GM15510 (cell line): Measurements from ENCODE around the gene MEA1.

Experiments used
- POLR2A ChIP-seq: IDR thresholded peaks from 3 replicates; pipeline ENCODE4 v1.6.1; 2011; ENCODE audit warnings: borderline replicate concordance; ENCODE audit not compliant: insufficient read length; ENCODE audit errors: extremely low read depth

The MEA1 gene

DNA sequence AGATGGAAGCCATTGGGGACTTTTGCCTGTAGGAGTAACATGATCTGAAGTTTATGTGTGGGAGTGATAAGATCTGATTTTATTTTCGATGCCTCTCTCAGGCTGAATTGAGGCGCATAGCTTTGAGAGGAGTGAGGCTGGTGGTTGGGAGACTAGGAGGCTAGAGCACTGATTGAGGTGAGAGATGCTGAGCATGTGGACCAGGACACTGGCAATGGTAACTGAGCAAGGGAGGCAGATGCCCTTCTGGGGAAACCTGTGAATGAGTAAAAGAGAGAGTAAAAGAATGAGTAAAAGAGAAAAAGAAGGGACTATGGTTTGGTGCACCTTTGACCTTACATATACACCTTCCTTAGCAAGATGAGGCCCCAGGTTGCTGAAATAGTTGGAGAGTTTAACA, 10.7 kb upstream of the MEA1 start:
- no peak for TF ChIP-seq POLR2A

DNA sequence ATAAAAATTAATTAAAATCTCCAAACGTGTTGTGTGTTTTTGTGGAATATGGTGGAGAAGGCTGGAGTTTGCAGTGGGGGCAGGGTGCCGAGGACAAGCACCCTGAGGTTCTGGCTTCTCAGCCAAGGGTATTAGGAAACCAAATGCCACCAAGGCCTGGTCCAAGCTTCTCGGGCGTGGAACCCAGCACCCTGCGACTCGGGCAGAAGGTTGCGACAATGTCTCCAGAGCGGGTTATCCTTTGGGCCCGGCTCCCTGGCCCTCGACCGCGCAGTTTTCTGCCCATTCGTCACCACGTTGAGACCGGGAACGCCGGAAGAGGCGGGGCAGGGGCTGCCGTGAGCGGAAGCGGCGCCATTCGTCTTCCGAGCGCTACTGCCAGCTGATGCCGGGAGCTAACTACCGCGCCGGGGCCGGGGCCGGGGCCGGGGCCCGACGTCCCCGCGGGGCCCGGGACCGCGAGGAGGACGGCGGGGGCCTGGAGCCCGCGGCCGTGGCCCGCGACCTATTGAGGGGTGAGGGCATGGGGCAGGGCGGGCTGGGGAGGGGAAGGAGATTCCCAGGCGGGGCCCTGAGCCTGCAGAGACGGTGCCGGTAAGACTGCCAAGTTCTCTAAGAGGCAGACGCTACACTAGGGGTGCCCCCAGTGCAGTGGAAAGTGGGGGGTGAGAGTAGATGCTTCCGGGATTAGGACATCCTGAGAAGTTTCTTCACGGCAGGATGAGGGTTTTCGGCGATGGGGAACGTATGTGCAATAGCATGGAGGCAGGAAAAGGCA, 7.7 kb upstream of the MEA1 start, which contains the start of gene RRP36:
RRP36 (plus strand) TSS at position 354 of the 778 bp plus-strand sequence; CDS start at position 386, 32 bp downstream.
- peak; percentile 75 for TF ChIP-seq POLR2A

DNA sequence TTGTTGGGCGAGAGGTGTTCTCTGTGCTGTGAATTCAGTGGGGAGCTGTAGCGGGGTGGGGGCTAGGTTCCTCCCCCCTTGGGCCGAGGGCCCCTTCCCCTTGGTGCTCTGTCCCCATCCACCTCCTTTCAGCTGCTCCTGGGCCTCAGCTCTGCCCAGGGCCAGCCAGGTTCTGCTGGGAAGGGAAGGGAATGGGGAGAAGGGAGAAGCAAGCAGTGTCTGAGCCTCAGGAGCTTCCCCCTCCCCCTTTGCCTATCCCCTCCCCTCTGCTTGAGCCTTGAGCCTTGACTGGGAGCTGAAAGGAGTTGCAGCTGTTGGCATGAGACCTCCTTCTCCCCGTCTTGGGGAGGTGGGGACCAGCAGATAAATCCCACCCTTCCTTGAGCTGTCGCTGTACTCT, 7.1 kb upstream of the MEA1 start:
- TF ChIP-seq POLR2A: no peak

DNA sequence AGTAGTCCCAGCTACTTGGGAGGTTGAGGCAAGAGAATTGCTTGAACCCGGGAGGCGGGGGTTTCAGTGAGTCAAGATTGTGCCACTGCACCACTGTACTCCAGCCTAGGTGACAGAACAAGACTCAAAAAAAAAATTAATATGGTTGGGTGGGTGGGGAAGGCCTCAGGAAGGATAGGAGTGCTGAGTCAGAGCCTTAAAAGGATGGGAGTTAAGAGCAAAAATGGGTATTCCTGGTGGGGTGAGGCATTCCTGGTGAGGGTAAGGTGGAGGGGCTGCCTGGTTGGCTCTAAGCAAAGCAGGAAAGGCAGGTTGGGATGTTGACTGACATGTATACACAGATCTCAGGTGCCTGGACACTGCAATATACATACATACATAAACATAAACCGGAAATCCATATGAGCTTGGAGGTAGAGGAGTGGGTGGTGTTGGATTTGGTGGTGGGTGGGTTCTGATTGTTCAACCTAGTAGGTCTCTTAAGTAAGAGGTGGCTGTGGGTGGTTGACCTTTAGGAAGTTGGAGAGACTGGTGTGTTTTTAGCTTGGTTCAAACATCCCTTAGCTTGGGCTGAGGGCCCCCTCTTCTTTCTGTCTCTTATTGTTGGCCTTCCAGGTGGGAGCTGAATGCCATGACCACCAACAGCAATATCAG, 6.4 kb upstream of the MEA1 start:
- no peak for TF ChIP-seq POLR2A

DNA sequence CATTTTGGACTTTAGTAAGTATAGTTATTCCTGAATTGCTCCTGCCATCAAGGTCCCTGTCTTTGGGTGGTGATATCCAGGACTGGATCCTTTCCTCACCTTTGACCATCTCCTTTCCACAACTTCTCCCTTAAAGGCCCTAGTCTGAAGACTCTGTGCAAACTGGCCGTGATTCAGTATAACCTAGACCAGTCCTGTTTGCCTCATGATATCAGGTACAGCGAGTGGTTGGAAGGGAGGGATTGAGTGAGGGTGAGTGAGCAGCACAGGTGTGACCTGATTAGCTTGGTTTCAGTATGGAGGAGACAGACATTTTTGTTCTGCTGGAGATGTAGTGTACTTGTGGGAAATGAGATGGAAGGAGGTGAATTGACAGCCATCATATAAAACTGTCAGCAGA, 5.4 kb upstream of the MEA1 start:
- no peak for TF ChIP-seq POLR2A

DNA sequence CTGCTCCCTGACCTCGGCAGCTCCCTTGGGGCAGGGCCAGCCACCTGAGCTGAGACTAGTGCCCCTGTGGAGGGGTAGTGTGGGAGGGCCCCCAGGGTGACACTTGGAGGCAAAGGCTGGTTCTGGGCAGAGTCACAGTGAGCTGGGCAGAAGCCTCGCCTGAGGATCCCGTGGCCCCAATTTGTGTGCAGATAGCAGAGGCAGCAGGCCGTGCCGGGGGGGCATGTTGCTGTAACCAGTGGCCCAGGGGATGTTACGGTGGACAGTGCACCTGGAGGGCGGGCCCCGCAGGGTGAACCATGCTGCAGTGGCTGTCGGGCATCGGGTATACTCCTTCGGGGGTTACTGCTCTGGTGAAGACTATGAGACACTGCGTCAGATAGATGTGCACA, 3.2 kb upstream of the MEA1 start:
- no peak for TF ChIP-seq POLR2A

DNA sequence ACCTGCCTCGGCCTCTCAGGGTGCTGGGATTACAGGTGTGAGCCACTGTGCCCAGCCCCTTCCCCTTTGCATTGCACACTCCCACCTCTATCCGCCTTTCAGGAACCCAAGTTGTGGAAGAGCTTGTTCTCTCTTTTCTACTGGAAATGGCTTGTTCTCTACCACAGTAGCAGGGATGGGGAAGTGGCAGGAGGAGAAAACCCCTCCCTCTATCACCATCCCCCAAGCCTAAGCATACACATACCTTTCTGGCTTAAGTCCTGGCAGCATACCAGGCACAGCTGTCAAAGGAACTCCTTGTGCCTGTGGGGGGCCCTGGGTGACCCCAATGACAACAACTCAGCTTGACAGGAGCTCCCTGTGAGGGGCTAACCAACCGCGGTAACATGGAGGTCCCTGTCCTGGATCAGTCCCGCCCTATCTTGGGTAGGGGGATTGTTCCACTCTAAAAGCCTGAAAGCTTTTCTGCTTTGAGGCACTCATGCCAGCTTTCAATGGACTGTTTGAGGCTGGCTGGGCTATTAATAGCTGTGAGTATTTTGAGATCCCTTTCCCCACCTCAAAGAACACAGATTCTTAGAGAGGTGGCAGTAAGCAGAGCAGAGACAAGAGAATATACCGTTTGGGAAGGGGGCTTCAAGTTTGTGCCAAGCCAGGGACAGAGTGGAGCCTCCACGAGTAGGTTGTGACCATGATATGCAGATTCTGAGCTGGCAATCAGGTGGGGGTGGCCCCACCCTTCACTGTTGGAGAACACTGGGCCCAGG, 2.6 kb upstream of the MEA1 start:
- TF ChIP-seq POLR2A: no peak

DNA sequence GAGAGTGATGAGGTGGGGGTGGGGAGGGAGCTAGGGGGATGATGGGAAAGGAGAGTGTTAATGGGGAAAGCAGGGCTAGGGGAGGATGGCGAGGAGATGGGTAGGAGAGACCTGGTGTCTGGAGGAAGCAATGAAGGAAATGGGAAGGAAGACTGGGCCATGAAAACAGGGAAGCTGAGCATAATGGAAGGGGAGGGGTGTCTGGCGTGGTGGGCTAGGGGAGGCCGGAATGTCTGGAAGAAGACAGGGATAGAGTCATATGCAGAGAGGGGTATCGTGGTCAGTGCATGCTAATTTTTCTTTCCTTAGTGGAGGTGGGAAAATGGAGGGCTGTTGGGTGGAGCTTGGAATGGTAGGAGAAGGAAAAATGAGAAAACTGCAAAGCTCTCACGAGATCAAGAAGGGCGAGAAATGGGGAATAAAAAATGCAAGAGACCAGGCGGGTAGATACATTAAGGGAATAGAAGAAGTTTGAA, 726 bp upstream of the MEA1 start:
- TF ChIP-seq POLR2A: no peak

DNA sequence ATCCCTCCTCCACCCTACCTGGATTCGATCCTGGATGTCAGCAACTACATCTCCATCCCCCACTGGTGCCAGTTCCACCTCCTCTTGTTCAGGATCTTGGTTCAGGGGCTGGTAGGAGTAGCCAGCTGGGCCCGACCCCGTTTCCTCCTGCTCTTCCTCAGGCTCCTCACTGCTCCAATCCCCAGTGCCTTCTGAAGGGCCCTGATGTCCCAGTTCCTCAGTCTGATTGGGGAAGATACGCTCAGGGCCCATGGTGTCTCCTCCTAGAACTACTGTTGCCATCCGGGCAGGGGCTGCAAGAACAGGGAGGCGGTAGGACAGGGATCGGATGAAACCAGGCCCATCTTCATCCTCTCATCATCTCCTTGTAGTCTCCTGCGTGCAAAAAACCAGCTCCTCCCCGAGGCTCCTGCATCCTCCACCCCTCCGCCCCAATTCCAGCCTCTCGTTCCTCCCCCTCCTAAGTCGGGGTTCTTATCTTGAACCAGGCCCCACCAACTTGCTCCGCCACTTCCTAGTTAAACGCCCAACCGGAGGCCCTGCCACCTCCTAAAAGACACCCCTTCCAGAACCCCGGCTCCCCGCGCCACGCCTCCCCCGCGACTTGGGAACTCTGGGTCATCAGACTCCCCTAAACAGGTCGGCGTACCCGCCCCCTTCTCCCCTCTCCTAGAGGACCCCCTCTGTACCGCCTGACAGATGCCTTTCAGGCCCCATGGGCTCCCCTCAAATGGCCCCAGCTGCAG, 476 bp downstream of the MEA1 start:
- TF ChIP-seq POLR2A: no peak

DNA sequence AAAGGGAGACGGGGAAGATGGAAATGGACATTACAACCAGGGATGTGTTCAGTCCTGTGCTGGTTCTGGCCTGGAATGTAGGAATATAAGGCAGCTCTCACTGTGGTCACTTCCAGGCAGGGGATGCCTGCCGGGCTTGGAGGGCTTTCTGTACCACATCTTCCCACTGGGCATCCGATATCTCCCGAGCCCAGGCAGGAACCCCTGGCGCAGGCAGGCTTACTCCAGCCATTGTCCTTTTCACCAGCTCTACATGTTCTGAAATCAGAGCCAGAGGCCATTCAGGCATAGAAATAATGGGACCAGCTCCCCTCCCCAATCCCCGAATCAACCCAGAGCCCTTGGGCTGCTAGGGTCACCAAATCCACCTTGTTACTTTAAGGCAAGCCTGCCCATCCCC, 1.4 kb downstream of the MEA1 start:
- no peak for TF ChIP-seq POLR2A

DNA sequence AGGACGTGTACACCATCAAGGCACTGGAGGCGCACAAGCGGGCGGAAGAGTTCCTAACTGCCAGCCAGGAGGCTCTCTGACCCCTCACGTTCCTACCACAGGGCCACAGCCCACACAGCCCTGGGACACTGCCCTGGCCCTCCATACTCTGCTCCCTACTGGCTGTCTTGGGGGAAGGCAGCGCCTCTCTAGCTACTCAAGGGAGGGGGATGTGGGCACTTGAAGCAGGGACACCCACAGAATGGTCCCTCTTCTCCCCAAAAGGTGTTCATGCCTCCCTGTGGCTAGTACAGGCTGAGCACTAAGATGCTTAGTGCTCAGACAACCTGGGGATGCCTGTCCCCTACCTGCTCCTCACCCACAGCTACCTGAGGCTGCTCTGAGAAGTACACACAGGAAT, 2.5 kb downstream of the MEA1 start:
- no peak for TF ChIP-seq POLR2A

DNA sequence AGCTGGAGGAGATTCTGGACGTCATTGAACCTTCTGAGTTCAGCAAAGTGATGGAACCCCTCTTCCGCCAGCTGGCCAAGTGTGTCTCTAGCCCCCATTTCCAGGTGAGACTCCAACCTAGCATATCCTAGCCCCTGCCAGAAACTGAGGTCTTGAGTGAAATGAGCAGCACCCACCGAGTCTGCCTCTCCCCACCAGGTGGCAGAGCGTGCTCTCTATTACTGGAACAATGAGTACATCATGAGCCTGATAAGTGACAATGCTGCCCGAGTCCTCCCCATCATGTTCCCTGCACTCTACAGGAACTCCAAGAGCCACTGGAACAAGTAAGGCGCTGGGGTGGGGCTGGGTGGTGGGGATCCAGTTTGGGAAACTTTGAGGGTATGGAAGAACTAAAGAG, 4.6 kb downstream of the MEA1 start:
- no peak for TF ChIP-seq POLR2A

DNA sequence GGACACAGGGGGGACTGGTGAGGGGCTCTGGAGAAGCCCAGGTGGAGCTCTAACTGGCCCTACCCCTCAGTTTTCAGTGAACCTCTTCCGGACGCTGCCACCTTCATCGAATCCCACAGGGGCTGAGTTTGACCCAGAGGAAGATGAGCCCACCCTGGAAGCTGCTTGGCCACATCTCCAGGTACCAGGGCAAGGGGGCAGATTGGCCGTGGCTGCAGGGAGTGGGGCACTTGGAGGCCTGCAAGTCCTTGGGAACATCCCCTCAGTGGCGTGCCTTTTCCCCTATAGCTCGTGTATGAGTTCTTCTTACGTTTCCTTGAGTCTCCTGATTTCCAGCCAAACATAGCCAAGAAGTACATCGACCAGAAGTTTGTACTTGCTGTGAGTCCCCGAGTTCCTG, 6.6 kb downstream of the MEA1 start:
- no peak for TF ChIP-seq POLR2A

DNA sequence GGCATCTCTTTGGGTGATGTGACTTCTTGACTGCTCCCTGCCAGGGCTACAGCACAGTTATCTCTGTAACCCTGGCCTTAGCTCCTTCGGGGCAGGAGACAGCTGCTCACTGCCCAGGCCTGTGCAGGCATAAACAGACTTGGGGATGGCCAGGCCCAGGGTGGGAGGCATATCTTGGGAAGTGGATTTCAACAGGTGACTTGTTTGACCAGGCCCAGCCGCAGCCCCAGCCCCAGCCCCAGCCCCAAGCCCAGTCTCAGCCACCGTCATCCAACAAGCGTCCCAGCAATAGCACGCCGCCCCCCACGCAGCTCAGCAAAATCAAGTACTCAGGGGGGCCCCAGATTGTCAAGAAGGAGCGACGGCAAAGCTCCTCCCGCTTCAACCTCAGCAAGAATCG, 7.5 kb downstream of the MEA1 start:
- no peak for TF ChIP-seq POLR2A

DNA sequence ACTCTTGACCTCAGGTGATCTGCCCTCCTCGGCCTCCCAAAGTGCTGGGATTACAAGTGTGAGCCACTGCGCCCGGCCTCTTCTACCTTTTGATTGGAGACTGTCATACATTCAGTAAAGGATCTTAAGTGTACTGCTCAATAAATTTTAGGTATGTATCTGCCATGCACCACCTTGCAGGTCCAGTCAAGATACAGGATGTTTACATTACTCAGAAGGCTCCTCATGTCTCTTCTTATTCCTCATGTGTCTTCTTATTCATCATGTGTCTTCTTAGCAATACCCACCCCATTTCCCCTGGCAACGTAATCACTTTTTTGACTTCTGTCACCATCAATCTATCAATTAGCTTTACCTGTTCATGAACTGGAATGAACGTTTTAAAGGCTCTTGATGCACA, 7.9 kb downstream of the MEA1 start:
- TF ChIP-seq POLR2A: no peak

DNA sequence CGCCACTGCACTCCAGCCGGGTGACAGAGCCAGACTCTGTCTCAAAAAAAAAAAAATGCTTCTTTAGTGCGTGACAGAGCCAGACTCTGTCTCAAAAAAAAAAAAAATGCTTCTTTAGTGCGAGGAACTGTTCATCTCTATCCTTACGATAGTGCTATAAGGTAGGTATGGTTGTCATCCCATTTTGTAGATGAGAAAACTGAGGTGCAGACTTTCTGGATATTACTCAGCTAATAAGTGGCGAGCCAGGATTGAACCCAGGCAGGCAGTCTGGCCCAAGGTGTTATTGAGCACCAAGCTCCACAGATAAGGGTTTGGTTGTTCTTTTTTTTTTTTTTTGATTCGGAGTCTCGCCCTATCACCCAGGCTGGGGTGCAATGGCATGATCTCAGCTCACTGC, 11.9 kb downstream of the MEA1 start:
- no peak for TF ChIP-seq POLR2A

DNA sequence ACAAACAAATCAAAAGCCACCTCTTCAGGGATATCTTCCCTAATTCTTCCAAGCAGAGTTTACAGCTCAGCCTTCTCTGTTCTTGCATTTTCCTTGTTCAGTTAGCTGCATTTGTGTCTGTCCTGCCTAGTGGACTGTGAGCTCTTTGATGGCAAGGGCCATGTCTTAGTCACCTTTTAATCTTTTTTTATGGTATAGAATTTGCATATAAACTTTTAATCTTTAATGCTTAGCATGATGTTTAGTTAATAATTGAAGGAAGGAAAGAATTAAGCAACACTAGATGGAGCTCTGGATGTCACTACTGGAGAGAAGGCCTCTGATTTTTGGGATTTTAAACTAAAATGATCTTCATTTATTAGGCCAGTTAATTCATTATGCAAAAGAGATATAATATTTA, 17.2 kb downstream of the MEA1 start:
- no peak for TF ChIP-seq POLR2A
